Glomerular visceral epithelial cell (primary cell): ENCODE measurements around the gene GNL3.
"Not testable (repeated sequence)": the region's sequence is repeated elsewhere in the genome, so short reads cannot be mapped to it uniquely, and the experiment has no call there.

Source experiments
- DNase-seq: peaks from one replicate; pipeline ENCODE4 v3.0.0-alpha.2; 2016; ENCODE audit errors: extremely low spot score

Gene GNL3

GRCh38 chr3:52721002-52721729 is 35.3 kb downstream of the GNL3 start:
- DNase-seq: no peak

GRCh38 chr3:52721730-52722008 is 35.8 kb downstream of the GNL3 start:
- no peak for DNase-seq

GRCh38 chr3:52722491-52722890 is 36.7 kb downstream of the GNL3 start:
- no peak for DNase-seq

- no peak for DNase-seq
Observed at GRCh38 chr3:52723935-52724334, 38.1 kb downstream of the GNL3 start.

- no peak for DNase-seq
Observed at GRCh38 chr3:52724511-52724910, 38.7 kb downstream of the GNL3 start.

- not testable (repeated sequence) for DNase-seq
Observed at GRCh38 chr3:52728753-52729152, 42.9 kb downstream of the GNL3 start.

- no peak for DNase-seq
Observed at GRCh38 chr3:52730681-52731080, 44.8 kb downstream of the GNL3 start.

- no peak for DNase-seq
Observed at GRCh38 chr3:52731590-52731989, 45.8 kb downstream of the GNL3 start.

- no peak for DNase-seq
Observed at GRCh38 chr3:52733256-52733891, 47.5 kb downstream of the GNL3 start.

- DNase-seq: no peak
Observed at GRCh38 chr3:52739730-52740129, 53.9 kb downstream of the GNL3 start.

- peak; percentile 32 for DNase-seq
Observed at GRCh38 chr3:52742418-52743041, 56.7 kb downstream of the GNL3 start.

- no peak for DNase-seq
Observed at GRCh38 chr3:52743152-52743551, 57.3 kb downstream of the GNL3 start.

GRCh38 chr3:52743721-52744120 is 57.9 kb downstream of the GNL3 start:
- no peak for DNase-seq
